Hepatocyte (in vitro differentiated cells): ENCODE data around the gene TAAR9. TPM values are rescaled to one million over a fixed set of nuclear protein-coding genes. Genes with fewer than 3 reads are reported as not detected.

ENCODE experiments used
- DNase-seq: peaks from one replicate; pipeline ENCODE4 v3.0.0-alpha.2; 2016; ENCODE audit warnings: low spot score
- H2AFZ ChIP-seq: fragments of 200-600 bp; sonication (generic); 2 replicates; pipeline ENCODE4 v1.6.0; 2016; ENCODE audit warnings: antibody characterized with exemption, mild to moderate bottlenecking
- H3K27ac ChIP-seq: fragments of 200-600 bp; sonication (generic); 2 replicates; pipeline ENCODE4 v1.5.1; 2016; ENCODE audit warnings: mild to moderate bottlenecking
- H3K27me3 ChIP-seq: fragments of 200-600 bp; sonication (generic); 2 replicates; pipeline ENCODE4 v1.6.1; 2016
- H3K36me3 ChIP-seq: fragments of 200-600 bp; sonication (generic); replicated peaks from 2 replicates; pipeline ENCODE4 v1.5.1; 2016; ENCODE audit warnings: low read depth; ENCODE audit not compliant: insufficient read depth
- H3K4me1 ChIP-seq: fragments of 200-600 bp; sonication (generic); 2 replicates; pipeline ENCODE4 v1.5.1; 2016; ENCODE audit warnings: mild to moderate bottlenecking, moderate library complexity; ENCODE audit not compliant: insufficient read depth
- H3K4me2 ChIP-seq: fragments of 200-600 bp; sonication (generic); 2 replicates; pipeline ENCODE4 v1.6.0; 2016
- H3K4me3 ChIP-seq: fragments of 200-600 bp; sonication (generic); 2 replicates; pipeline ENCODE4 v1.5.1; 2016; ENCODE audit warnings: mild to moderate bottlenecking
- H3K79me2 ChIP-seq: fragments of 200-600 bp; sonication (generic); 2 replicates; pipeline ENCODE4 v1.6.0; 2017; ENCODE audit warnings: mild to moderate bottlenecking
- H3K9me2 ChIP-seq: fragments of 200-600 bp; sonication (generic); replicated peaks from 2 replicates; pipeline ENCODE4 v1.6.0; 2017; ENCODE audit warnings: mild to moderate bottlenecking; ENCODE audit not compliant: insufficient read depth
- H3K9me3 ChIP-seq: fragments of 200-600 bp; sonication (generic); 2 replicates; pipeline ENCODE4 v1.5.1; 2016; ENCODE audit warnings: low read depth, mild to moderate bottlenecking
- H4K20me1 ChIP-seq: fragments of 200-600 bp; sonication (generic); 2 replicates; pipeline ENCODE4 v1.6.0; 2016; ENCODE audit warnings: mild to moderate bottlenecking; ENCODE audit not compliant: insufficient read depth, poor library complexity, severe bottlenecking
- EZH2 ChIP-seq: fragments of 200-600 bp; sonication (generic); IDR thresholded peaks from 2 replicates; pipeline ENCODE4 v1.6.1; 2016; ENCODE audit warnings: antibody characterized with exemption, mild to moderate bottlenecking, borderline replicate concordance
- EZH2phosphoT487 ChIP-seq: fragments of 200-600 bp; sonication (generic); IDR thresholded peaks from one replicate; pipeline ENCODE4 v1.6.1; 2018; ENCODE audit warnings: antibody characterized with exemption, mild to moderate bottlenecking, low read depth, moderate library complexity; ENCODE audit not compliant: unreplicated experiment, severe bottlenecking
- WGBS: methylation state at CpG from one replicate; pipeline ENCODE4 v1.1.6; 2016; ENCODE audit warnings: low lambda C conversion rate; ENCODE audit errors: missing lambda C conversion rate; 5-methylcytosine and 5-hydroxymethylcytosine counted together
- polyA plus RNA-seq: library from polyadenylated mRNA; unstranded; fragments of >200 nt; fragmentation: Nextera tagmentation; extraction: Ambion mirVana; gene quantifications from 2 replicates; pipeline ENCODE4 v1.2.1, GENCODE V29; 2016
- total RNA-seq: library from RNA; depleted of rRNA; stranded (reverse); fragments of >200 nt; gene quantifications from 2 replicates; pipeline ENCODE4 v1.2.3, GENCODE V29; 2014
- TF ChIP-seq, protein P1 (sequence below): fragments of 200-600 bp; sonication (generic); IDR thresholded peaks from 2 replicates; pipeline ENCODE4 v1.5.1; 2016; ENCODE audit warnings: antibody characterized with exemption, mild to moderate bottlenecking; ENCODE audit not compliant: poor library complexity

Gene TAAR9
- total and polyA plus RNA-seq, 2 experiments from 2014 or later, result not detected

DNA sequence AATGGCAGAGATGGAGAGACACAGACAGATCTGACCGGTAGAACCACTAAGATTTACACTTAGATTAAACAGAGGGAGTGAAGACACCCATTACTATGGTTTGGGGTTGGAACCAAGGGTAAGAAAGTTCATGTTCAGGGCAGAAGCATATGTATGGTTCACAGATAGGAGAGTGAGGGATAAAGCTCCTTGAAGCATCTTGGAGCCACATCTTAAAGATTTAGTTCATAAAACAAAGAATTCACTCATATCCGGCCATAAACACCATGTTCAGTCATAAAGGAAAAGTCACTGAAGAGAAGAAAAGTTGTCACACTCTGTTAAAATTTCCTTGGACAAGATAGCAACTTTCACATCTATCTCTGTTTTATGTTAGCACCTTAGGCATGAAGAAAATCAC is 43.1 kb upstream of the TAAR9 start:
- Histone ChIP-seq H3K4me1 (no peaks in the 10 kb centered on the region), H3K4me2 (no peak overlapping the region), H3K27me3 (no peaks in the 10 kb centered on the region), H4K20me1 (peaks cover 75% of the 10 kb centered on the region), H3K9me3 (no peaks in the 10 kb centered on the region), H3K79me2 (peaks cover 93% of the 10 kb centered on the region), H2AFZ (no peak overlapping the region), H3K4me3 (no peak overlapping the region), H3K9me2 (no peaks in the 10 kb centered on the region), H3K27ac (no peak overlapping the region), H3K36me3 (no peaks in the 10 kb centered on the region)
- 79% methylated on average over 2 of the region's 2 CpGs for WGBS
- TF ChIP-seq, protein P1, sequence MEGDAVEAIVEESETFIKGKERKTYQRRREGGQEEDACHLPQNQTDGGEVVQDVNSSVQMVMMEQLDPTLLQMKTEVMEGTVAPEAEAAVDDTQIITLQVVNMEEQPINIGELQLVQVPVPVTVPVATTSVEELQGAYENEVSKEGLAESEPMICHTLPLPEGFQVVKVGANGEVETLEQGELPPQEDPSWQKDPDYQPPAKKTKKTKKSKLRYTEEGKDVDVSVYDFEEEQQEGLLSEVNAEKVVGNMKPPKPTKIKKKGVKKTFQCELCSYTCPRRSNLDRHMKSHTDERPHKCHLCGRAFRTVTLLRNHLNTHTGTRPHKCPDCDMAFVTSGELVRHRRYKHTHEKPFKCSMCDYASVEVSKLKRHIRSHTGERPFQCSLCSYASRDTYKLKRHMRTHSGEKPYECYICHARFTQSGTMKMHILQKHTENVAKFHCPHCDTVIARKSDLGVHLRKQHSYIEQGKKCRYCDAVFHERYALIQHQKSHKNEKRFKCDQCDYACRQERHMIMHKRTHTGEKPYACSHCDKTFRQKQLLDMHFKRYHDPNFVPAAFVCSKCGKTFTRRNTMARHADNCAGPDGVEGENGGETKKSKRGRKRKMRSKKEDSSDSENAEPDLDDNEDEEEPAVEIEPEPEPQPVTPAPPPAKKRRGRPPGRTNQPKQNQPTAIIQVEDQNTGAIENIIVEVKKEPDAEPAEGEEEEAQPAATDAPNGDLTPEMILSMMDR, result no peak
- TF ChIP-seq EZH2 (no peak), EZH2phosphoT487 (no peak)
- DNase-seq, result no peak

DNA sequence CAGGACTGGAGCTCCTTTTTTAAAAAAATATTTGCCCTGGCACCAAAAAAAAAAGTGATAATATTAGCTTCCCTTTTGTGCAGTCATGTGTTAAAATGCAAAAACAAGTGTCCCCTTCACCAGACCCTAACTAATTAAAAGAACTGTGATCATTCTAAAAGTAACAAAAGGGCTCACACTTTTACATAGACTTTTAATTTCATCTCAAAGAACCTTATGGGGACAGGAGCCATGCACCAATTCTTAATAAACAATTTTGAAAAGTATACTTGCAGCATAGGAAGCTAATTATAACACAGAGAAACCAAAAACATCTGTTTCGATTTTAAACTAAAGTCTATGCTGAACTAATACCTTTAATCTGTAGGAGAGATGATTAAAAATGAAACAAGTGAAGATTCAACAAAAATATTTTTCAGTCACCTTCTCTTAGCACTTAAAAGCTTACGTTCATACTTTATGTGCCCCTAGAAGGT is 42.4 kb upstream of the TAAR9 start:
- 84% methylated on average over 2 of the region's 2 CpGs for WGBS
- Histone ChIP-seq H3K79me2 (peaks cover 95% of the 10 kb centered on the region), H3K36me3 (no peaks in the 10 kb centered on the region), H3K9me3 (no peaks in the 10 kb centered on the region), H3K27ac (no peak overlapping the region), H3K9me2 (no peaks in the 10 kb centered on the region), H4K20me1 (peaks cover 73% of the 10 kb centered on the region), H3K4me1 (no peaks in the 10 kb centered on the region), H3K4me2 (no peak overlapping the region), H3K4me3 (no peak overlapping the region), H3K27me3 (no peaks in the 10 kb centered on the region), H2AFZ (no peak overlapping the region)
- TF ChIP-seq, protein P1, result no peak
- TF ChIP-seq EZH2 (no peak), EZH2phosphoT487 (no peak)
- DNase-seq, result no peak

DNA sequence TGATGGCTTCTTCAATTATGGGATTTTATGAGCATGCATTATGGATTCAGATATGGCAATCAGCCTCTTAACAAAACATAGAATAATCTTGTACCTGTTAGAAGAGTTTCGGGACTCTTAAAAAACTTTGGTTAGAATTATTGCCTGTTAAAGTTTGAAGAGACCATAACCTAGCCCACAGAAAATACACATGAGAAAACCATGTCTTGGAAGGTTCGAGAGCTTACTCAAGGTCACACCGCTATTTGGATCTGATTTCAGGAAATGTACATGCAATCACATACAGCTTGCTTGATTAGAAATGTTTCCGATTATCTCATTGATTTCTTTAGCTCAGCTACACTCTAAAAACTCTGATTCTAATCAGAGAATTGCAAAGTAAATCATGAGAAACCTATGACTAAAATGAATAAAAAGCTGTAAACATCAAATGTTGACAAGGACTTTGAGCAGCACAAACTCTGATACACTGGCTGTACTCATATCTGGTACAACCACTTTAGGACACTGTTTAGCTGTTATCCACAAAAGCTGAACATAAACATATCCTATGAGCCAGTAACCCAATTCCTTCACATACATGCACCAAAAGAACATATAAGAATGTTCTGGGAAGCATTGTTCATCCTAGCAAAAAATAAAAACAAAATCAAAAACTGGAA is 41.4 kb upstream of the TAAR9 start:
- 35% methylated on average over 4 of the region's 4 CpGs for WGBS
- Histone ChIP-seq H3K4me3 (no peak overlapping the region), H3K9me3 (no peaks in the 10 kb centered on the region), H3K27me3 (no peaks in the 10 kb centered on the region), H3K79me2 (peaks cover 97% of the 10 kb centered on the region), H3K4me2 (no peak overlapping the region), H3K36me3 (no peaks in the 10 kb centered on the region), H3K9me2 (no peaks in the 10 kb centered on the region), H3K27ac (no peak overlapping the region), H2AFZ (no peak overlapping the region), H4K20me1 (peaks cover 64% of the 10 kb centered on the region), H3K4me1 (no peaks in the 10 kb centered on the region)
- TF ChIP-seq EZH2phosphoT487, result no peak
- TF ChIP-seq, protein P1, result no peak
- no peak for DNase-seq

DNA sequence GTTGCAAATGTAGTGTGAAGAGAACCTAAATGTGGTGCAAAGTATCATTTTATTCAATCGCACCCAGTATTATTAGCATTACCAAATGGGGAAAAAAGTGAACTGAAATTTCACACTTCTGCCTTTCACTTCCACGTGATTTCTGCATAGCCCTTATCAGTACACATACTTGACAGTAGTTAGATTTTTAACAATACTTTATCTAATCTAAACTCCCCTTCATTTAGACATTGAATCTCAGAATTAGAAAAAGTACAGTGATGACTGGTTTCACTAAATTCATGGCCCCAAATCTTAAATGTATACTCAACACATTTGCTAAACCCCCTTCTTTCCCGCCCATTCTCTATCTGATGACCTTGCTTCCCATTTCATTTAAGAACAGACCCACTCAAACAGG is 39.4 kb upstream of the TAAR9 start:
- TF ChIP-seq EZH2phosphoT487, result no peak
- TF ChIP-seq, protein P1, result no peak
- TF ChIP-seq EZH2, result no peak
- DNase-seq, result no peak
- H3K9me3 ChIP-seq, result no peaks in the 10 kb centered on the region
- H3K36me3 ChIP-seq, result peaks cover 4% of the 10 kb centered on the region
- no peak overlapping the region for H3K4me3 ChIP-seq
- no peak overlapping the region for H2AFZ ChIP-seq
- no peak overlapping the region for H3K27ac ChIP-seq
- H3K4me2 ChIP-seq, result no peak overlapping the region
- H3K4me1 ChIP-seq, result no peaks in the 10 kb centered on the region
- no peaks in the 10 kb centered on the region for H3K9me2 ChIP-seq
- 89% methylated on average over 3 of the region's 3 CpGs for whole genome bisulfite sequencing
- H3K79me2 ChIP-seq, result peaks cover 95% of the 10 kb centered on the region
- peaks cover 58% of the 10 kb centered on the region for H4K20me1 ChIP-seq
- no peaks in the 10 kb centered on the region for H3K27me3 ChIP-seq
